Activated CD4-positive, CD25-positive, alpha-beta regulatory T cell (primary cell): ENCODE results near the gene PIK3IP1.
A peak's percentile ranks its signal among the peaks of the same experiment; 100 is the strongest.

ENCODE experiments used
- DNase-seq, 4 experiments: peaks; one replicate each; lab custom pipeline; 2025; lab: John Stamatoyannopoulos, UW

PIK3IP1 gene

GRCh38 chr22:31308181-31308580, 15.9 kb upstream of the PIK3IP1 start:
- no peak for DNase-seq

- DNase-seq = no peak
Observed at GRCh38 chr22:31305194-31305593, 12.9 kb upstream of the PIK3IP1 start.

GRCh38 chr22:31302537-31302936, 10.2 kb upstream of the PIK3IP1 start:
- no peak for DNase-seq

GRCh38 chr22:31302006-31302405, 9.7 kb upstream of the PIK3IP1 start:
- DNase-seq = no peak

GRCh38 chr22:31300896-31301295, 8.6 kb upstream of the PIK3IP1 start:
- no peak for DNase-seq

GRCh38 chr22:31295831-31296657, 3.8 kb upstream of the PIK3IP1 start:
- DNase-seq = no peak

- no peak for DNase-seq
Observed at GRCh38 chr22:31295360-31295759, 3.1 kb upstream of the PIK3IP1 start.

- no peak for DNase-seq
Observed at GRCh38 chr22:31291481-31292235, 630 bp downstream of the PIK3IP1 start.

- DNase-seq = peak; percentile 86 to 96 (median 92)
Observed at GRCh38 chr22:31290494-31291471, 1.5 kb downstream of the PIK3IP1 start.

- DNase-seq = no peak
Observed at GRCh38 chr22:31289344-31289743, 2.9 kb downstream of the PIK3IP1 start.

GRCh38 chr22:31288496-31289240, 3.6 kb downstream of the PIK3IP1 start:
- DNase-seq = no peak

- no peak for DNase-seq
Observed at GRCh38 chr22:31287818-31288495, 4.3 kb downstream of the PIK3IP1 start.

GRCh38 chr22:31286360-31287255, 5.7 kb downstream of the PIK3IP1 start:
- DNase-seq = peak in 2 of 4 experiments; percentile 22 to 49

GRCh38 chr22:31284281-31285155, 7.8 kb downstream of the PIK3IP1 start:
- DNase-seq = no peak

- no peak for DNase-seq
Observed at GRCh38 chr22:31282748-31283468, 9.4 kb downstream of the PIK3IP1 start.

GRCh38 chr22:31281733-31282132, 10.6 kb downstream of the PIK3IP1 start:
- no peak for DNase-seq

GRCh38 chr22:31279821-31280505, 12.3 kb downstream of the PIK3IP1 start:
- DNase-seq = no peak
